CD4-positive, alpha-beta T cell (primary cell): ENCODE results near the gene PUS7L. TPM values are rescaled to one million over a fixed set of nuclear protein-coding genes. Genes with fewer than 3 reads are reported as not detected.
A peak's percentile ranks its signal among the peaks of the same experiment; 100 is the strongest.

Source experiments
- ATAC-seq: fragments of 200-7000 bp; cut with Tn5 transposase; one replicate; pipeline ENCODE4 v1.10.0; 2022; ENCODE audit warnings: mild to moderate bottlenecking; ENCODE audit not compliant: poor library complexity
- CTCF ChIA-PET: fragments of 350-600 bp; sonication (Branson Sonifier 250); formaldehyde crosslinking; loops from one replicate; lab custom pipeline; 2021; ENCODE audit warnings: antibody characterized with exemption, inconsistent platforms; lab: Charles Lee
- POLR2A ChIA-PET: fragments of 350-600 bp; sonication (Branson Sonifier 250); formaldehyde crosslinking; loops from one replicate; lab custom pipeline; 2021; ENCODE audit warnings: antibody characterized with exemption, inconsistent platforms; lab: Charles Lee
- DNase-seq, 14 experiments: peaks; one replicate each; pipeline ENCODE4 v3.0.0-alpha.2; 2013 to 2020; ENCODE audit warnings: mixed read lengths in 2 of 14
- H3K27ac ChIP-seq, 2 donors: one replicate each; pipeline versions ENCODE4 v1.5.1 to v1.7.0; 2013; ENCODE audit warnings: low read length in 2 of 2, low read depth in 1 of 2, mild to moderate bottlenecking in 1 of 2
- H3K27me3 ChIP-seq, 2 experiments: 1 replicate in 1 of 2; 2 replicates in 1 of 2; pipeline versions ENCODE4 v1.6.1 to v1.7.0; 2013; ENCODE audit warnings: low read length in 2 of 2, control low read depth in 1 of 2, mild to moderate bottlenecking in 1 of 2, moderate library complexity in 1 of 2; ENCODE audit not compliant: insufficient read depth in 2 of 2, control insufficient read depth in 1 of 2
- H3K36me3 ChIP-seq: one replicate; pipeline ENCODE4 v1.6.1; 2013; ENCODE audit warnings: low read length, control low read depth; ENCODE audit not compliant: insufficient read depth
- H3K4me1 ChIP-seq: one replicate; pipeline ENCODE4 v1.6.1; 2013; ENCODE audit warnings: low read length, control low read depth; ENCODE audit not compliant: insufficient read depth
- H3K4me3 ChIP-seq: one replicate; pipeline ENCODE4 v1.5.1; 2013; ENCODE audit warnings: mild to moderate bottlenecking, low read length, moderate library complexity
- H3K9me3 ChIP-seq, 2 experiments: 1 replicate in 1 of 2; 2 replicates in 1 of 2; pipeline versions ENCODE4 v1.6.1 to v1.7.0; 2013; ENCODE audit warnings: low read length in 2 of 2, mild to moderate bottlenecking in 2 of 2, control low read depth in 1 of 2, moderate library complexity in 1 of 2; ENCODE audit not compliant: control insufficient read depth in 1 of 2, insufficient read depth in 1 of 2
- H3K27ac Mint-ChIP-seq: one replicate; pipeline ENCODE4 v1.8.0; 2020; ENCODE audit warnings: mixed read lengths
- H3K27me3 Mint-ChIP-seq: one replicate; pipeline ENCODE4 v1.8.0; 2021; ENCODE audit warnings: mixed read lengths
- H3K36me3 Mint-ChIP-seq: one replicate; pipeline ENCODE4 v1.8.0; 2021; ENCODE audit warnings: low read depth, mixed read lengths
- H3K4me1 Mint-ChIP-seq: one replicate; pipeline ENCODE4 v1.8.0; 2021; ENCODE audit warnings: low read depth, mixed read lengths
- H3K4me3 Mint-ChIP-seq: one replicate; pipeline ENCODE4 v1.8.0; 2020; ENCODE audit warnings: mild to moderate bottlenecking, mixed read lengths
- H3K9me3 Mint-ChIP-seq: one replicate; pipeline ENCODE4 v1.8.0; 2020; ENCODE audit warnings: mixed read lengths
- intact Hi-C, 2 experiments: fragments of 100-400 bp; cut with DNase I in 1 of 2; cut with micrococcal nuclease in 1 of 2; formaldehyde crosslinking; loops; one replicate each; pipeline versions ENCODE4 v1.15.1 to v1.9.0; 2023 to 2025; cut with DNase I, micrococcal nuclease
- total RNA-seq, 174 experiments: library from RNA in 2 of 174; stranded (reverse) in 2 of 174; gene quantifications; one replicate each; pipeline ENCODE4 v1.2.3 and lab custom pipeline; 2021 to 2026
- TF ChIP-seq, protein P1 (sequence below): fragments of 200-600 bp; IDR thresholded peaks from one replicate; pipeline ENCODE4 v1.8.0; 2022; ENCODE audit warnings: antibody characterized with exemption, mild to moderate bottlenecking

The PUS7L gene
- total RNA-seq, 2 experiments from 2014 or later, result 10.9 to 15.3 TPM

DNA sequence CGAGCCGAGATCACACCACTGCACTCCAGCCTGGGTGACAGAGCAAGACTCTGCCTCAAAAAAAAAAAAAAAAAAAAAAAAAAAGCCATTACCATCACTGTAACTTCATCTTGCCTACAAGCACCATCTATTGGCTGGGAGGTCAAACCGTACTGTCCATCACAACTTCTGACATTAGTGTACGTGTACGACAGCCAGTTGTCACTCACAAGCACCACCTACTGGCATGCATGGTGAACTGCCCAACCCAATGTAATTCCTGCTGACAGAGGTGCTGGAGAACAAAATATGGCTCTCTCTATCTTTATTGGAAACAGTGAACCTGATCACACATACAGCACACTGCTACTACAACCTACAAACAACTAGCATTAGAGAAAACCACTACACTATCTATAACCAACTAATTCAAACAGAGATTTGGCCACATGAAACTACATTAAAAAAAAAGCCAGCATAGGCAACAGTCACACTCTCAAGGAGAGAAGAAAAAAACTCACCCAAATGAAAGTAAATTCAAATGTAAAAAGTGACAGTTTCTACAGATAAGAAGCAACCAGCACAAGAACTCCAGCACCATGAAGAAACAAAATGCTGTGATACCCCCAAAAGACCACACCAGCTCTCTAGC is 82.3 kb downstream of the PUS7L start:
- no peak overlapping the region for H3K27ac ChIP-seq
- intact Hi-C loops, result no loop called here

DNA sequence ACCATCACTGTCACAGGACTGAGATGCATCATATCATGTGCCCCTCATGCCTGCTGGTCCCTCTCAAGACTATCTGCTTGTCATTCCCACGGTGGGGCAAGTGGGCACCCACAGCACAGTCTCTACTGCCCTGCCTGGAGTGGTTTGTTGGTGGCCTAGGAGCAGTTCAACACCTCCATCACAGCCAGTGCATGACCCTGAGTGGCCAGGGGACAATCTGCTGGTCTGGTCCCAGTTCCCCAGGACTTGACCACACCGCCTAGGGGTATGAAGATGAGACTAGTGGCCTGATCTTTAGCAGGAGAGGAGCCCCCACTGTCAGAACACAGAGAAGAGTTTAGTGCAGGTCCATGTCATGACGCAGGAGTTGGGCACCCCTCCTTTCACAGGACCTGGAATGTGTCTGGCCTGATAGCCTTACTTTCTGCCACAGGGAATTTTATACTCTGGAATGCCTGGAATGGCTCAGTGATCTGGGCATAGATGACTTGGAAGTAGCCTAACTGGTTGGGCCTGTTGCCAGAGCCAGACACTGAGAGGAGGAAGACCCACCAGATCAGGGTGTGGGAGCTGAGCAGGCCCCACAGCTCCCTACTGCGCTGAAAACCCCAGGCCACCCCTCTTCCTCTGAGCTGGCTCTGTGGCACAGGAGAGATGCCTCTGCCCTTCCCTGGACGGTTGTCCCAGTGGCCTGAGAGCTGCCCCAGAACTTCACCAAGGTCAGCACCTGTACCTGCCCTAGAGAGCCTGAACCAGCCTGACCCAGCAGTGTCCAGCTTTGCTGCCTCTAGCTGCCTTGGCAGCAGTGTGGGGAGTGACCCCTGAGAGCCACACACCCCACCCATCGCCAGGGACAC is 83.3 kb downstream of the PUS7L start:
- no peak overlapping the region for H3K27ac ChIP-seq
- ChIA-PET POLR2A (no interaction called here), CTCF (no interaction called here)
- TF ChIP-seq, protein P1, sequence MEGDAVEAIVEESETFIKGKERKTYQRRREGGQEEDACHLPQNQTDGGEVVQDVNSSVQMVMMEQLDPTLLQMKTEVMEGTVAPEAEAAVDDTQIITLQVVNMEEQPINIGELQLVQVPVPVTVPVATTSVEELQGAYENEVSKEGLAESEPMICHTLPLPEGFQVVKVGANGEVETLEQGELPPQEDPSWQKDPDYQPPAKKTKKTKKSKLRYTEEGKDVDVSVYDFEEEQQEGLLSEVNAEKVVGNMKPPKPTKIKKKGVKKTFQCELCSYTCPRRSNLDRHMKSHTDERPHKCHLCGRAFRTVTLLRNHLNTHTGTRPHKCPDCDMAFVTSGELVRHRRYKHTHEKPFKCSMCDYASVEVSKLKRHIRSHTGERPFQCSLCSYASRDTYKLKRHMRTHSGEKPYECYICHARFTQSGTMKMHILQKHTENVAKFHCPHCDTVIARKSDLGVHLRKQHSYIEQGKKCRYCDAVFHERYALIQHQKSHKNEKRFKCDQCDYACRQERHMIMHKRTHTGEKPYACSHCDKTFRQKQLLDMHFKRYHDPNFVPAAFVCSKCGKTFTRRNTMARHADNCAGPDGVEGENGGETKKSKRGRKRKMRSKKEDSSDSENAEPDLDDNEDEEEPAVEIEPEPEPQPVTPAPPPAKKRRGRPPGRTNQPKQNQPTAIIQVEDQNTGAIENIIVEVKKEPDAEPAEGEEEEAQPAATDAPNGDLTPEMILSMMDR, result no peak
- intact Hi-C loops, result no loop called here
- Mint-ChIP-seq H3K27ac (no peak overlapping the region), H3K4me3 (no peak overlapping the region), H3K4me1 (no peaks in the 10 kb centered on the region), H3K9me3 (peaks cover 4% of the 10 kb centered on the region), H3K27me3 (peaks cover 38% of the 10 kb centered on the region), H3K36me3 (no peaks in the 10 kb centered on the region)
- H3K4me3 ChIP-seq, result no peak overlapping the region
- H3K9me3 ChIP-seq, result peaks cover 3 to 4% of the 10 kb centered on the region in 2 experiments
- no peaks in the 10 kb centered on the region for H3K36me3 ChIP-seq
- no peak for ATAC-seq
- DNase-seq, result no peak
- H3K4me1 ChIP-seq, result no peaks in the 10 kb centered on the region
- peaks cover 0 to 3% of the 10 kb centered on the region in 2 experiments for H3K27me3 ChIP-seq

More for the DNA sequence above, 82.3 kb downstream of the PUS7L start:
- Histone ChIP-seq H3K36me3 (no peaks in the 10 kb centered on the region), H3K4me1 (no peaks in the 10 kb centered on the region), H3K27me3 (peaks cover 0 to 5% of the 10 kb centered on the region in 2 experiments), H3K9me3 (peaks cover 3 to 4% of the 10 kb centered on the region in 2 experiments), H3K4me3 (no peak overlapping the region)
- TF ChIP-seq, protein P1, result no peak
- POLR2A ChIA-PET, result no interaction called here
- peak in 4 of 14 experiments; percentile 7 to 29 (median 20) for DNase-seq
- no peak for ATAC-seq
- Mint-ChIP-seq H3K36me3 (no peaks in the 10 kb centered on the region), H3K4me1 (no peaks in the 10 kb centered on the region), H3K4me3 (no peak overlapping the region), H3K27me3 (peaks cover 38% of the 10 kb centered on the region), H3K27ac (no peak overlapping the region), H3K9me3 (peaks cover 4% of the 10 kb centered on the region)
- CTCF ChIA-PET, result no interaction called here

DNA sequence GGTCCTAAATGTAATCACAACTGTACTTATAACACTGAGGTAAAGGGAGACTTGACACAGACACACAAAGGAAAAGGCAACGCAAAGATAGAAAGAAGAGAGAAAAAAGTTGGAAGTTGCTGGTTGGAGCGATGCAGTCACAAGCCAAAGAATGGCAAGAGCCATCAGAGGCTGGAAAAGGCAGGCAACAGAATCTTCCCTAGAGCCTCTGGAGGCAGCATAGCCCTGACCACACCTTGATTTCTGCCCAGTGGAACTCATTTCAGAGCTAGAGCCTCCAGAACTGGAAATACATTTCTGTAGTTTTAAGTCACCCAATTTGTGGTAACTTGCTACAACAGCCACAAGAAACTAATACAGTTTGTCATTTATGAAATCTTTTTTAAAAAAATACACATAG is 89.2 kb downstream of the PUS7L start:
- Mint-ChIP-seq H3K9me3 (no peaks in the 10 kb centered on the region), H3K4me1 (no peaks in the 10 kb centered on the region), H3K4me3 (no peak overlapping the region), H3K36me3 (no peaks in the 10 kb centered on the region), H3K27ac (no peak overlapping the region), H3K27me3 (peaks cover 17% of the 10 kb centered on the region)
- no peaks in the 10 kb centered on the region for H3K27me3 ChIP-seq
- ChIA-PET CTCF (no interaction called here), POLR2A (no interaction called here)
- no peak overlapping the region for H3K27ac ChIP-seq
- DNase-seq, result no peak
- H3K4me3 ChIP-seq, result no peak overlapping the region
- no peaks in the 10 kb centered on the region for H3K9me3 ChIP-seq
- TF ChIP-seq, protein P1, result no peak
- H3K4me1 ChIP-seq, result no peaks in the 10 kb centered on the region
- no peaks in the 10 kb centered on the region for H3K36me3 ChIP-seq
- ATAC-seq, result no peak
- intact Hi-C loops, result no loop called here

Other genes starting within 250 kb of the PUS7L start
- not detected for gene ADAMTS20, start 206.6 kb downstream of the PUS7L start, total RNA-seq
- gene IRAK4, start 161 bp upstream of the PUS7L start, total RNA-seq, result 10 to 100 TPM; 27.3 to 29.0 TPM
- gene TWF1, start 47.5 kb upstream of the PUS7L start, total RNA-seq, result 10 to 100 TPM; 72.3 to 77.5 TPM
- gene TMEM117, start 77.3 kb upstream of the PUS7L start, total RNA-seq, result 1 to 10 TPM; 3.4 to 4.4 TPM